Lower lobe of right lung (tissue), 2 donors: Measurements from ENCODE around the gene CXorf49. TPM values are rescaled to one million over a fixed set of nuclear protein-coding genes. Genes with fewer than 3 reads are reported as not detected.
A peak's percentile ranks its signal among the peaks of the same experiment; 100 is the strongest.
"Not testable (repeated sequence)": the region's sequence is repeated elsewhere in the genome, so short reads cannot be mapped to it uniquely, and the experiment has no call there.

Source experiments
- ATAC-seq, 2 donors: fragments of 200-7000 bp; cut with Tn5 transposase; one replicate each; pipeline ENCODE4 v1.9.1; 2020 to 2022; ENCODE audit warnings: mild to moderate bottlenecking in 2 of 2, moderate library complexity in 2 of 2
- DNase-seq: peaks from one replicate; pipeline ENCODE4 v3.0.0-alpha.2; 2020
- H3K27ac ChIP-seq: fragments of 200-600 bp; one replicate; pipeline ENCODE4 v1.8.0; 2022
- H3K27me3 ChIP-seq: fragments of 200-600 bp; one replicate; pipeline ENCODE4 v1.8.0; 2022; ENCODE audit warnings: low read depth
- H3K36me3 ChIP-seq: fragments of 200-600 bp; one replicate; pipeline ENCODE4 v1.8.0; 2022; ENCODE audit warnings: mild to moderate bottlenecking
- H3K4me1 ChIP-seq: fragments of 200-600 bp; one replicate; pipeline ENCODE4 v1.8.0; 2022
- H3K4me3 ChIP-seq: fragments of 200-600 bp; one replicate; pipeline ENCODE4 v1.8.0; 2022; ENCODE audit warnings: mild to moderate bottlenecking
- H3K9me3 ChIP-seq: fragments of 200-600 bp; one replicate; pipeline ENCODE4 v1.8.0; 2022
- intact Hi-C: fragments of 100-400 bp; cut with DNase I; formaldehyde crosslinking; loops from one replicate; pipeline ENCODE4 v1.11.0; 2022
- long read RNA-seq: library from polyadenylated mRNA; unstranded; transcript quantifications from one replicate; pipeline ENCODE4 v2.0.0, GENCODE V29; 2021
- total RNA-seq: library from RNA; stranded (reverse); fragmentation: NEBNext Ultra II Directional; extraction: Animal tissue kit (Norgen Biotek cat#: 25700); gene quantifications from one replicate; pipeline ENCODE4 v1.2.1, GENCODE V29; 2021
- donor health status: DM: no; HTN: yes; CAD: no; lungs with severe emphysema.

Gene CXorf49
- total RNA-seq = not detected
- long read RNA-seq = 0 reads

DNA sequence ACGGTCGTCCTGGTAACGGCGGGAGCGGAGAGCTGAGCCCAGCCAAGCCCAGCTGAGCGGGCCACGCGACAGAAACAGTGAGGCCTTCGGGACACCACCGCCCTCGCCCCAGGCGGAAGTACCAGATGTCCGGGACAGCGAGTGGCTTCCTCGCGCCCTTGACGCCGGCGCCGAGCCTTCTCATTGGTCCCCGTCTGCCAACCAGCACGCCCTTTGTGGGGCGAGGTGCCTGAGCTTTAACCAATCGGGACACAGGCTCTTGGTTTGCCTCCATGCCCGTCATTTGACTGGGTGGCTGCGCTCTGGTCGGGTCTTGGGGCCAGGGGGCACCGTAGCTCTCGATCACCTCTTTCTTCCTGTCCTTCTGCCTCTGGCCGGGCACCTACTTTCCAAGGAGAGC lies at the start of gene CXorf49:
Gene CXorf49 (minus strand): TSS at position 101 of the 400 bp plus-strand sequence. CDS start 134 bp downstream, outside the sequence.
- H3K4me3 ChIP-seq, H3K4me1 ChIP-seq, DNase-seq, H3K9me3 ChIP-seq, H3K36me3 ChIP-seq, ATAC-seq, H3K27ac ChIP-seq, intact Hi-C loops, H3K27me3 ChIP-seq: not testable (repeated sequence)

GRCh38 chrX:71767134-71767533 lies 49.0 kb upstream of the CXorf49 start:
- ATAC-seq, H3K9me3 ChIP-seq, DNase-seq, H3K4me1 ChIP-seq, H3K27me3 ChIP-seq, H3K4me3 ChIP-seq, H3K36me3 ChIP-seq, H3K27ac ChIP-seq, intact Hi-C loops: not testable (repeated sequence)

GRCh38 chrX:71765613-71766012 lies 47.5 kb upstream of the CXorf49 start:
- H3K36me3 ChIP-seq, H3K4me1 ChIP-seq, intact Hi-C loops, H3K4me3 ChIP-seq, ATAC-seq, H3K27ac ChIP-seq, DNase-seq, H3K9me3 ChIP-seq, H3K27me3 ChIP-seq: not testable (repeated sequence)

DNA sequence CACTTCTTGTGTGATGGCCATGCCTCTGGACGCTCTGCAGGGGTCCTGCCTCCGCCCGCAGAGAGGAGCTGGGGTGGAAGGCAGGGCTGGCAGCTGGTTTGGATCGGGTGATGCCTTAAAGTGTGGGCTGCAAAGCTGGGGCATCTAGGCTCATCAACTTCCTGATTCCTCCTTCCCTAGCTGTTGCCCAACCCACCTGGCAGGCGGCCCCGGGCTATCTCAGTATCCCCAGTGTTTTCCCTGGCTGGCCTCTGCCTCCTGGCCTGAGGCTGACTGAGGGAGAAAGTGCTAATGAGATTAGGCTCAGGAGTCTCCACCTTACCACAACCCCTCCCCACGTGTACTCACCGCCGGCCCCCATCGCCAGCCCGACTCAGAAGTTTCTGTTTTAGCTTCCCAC lies 46.7 kb upstream of the CXorf49 start:
- H3K27me3 ChIP-seq, intact Hi-C loops, H3K4me1 ChIP-seq, H3K27ac ChIP-seq, H3K9me3 ChIP-seq, ATAC-seq, H3K36me3 ChIP-seq, H3K4me3 ChIP-seq, DNase-seq: not testable (repeated sequence)

GRCh38 chrX:71763049-71763448 lies 45.0 kb upstream of the CXorf49 start, which contains the start of gene CXorf49B:
Gene CXorf49B, plus strand, starts transcription at chrX:71763349. Its CDS starts 75 bp downstream, at chrX:71763424.
- DNase-seq, H3K4me3 ChIP-seq, H3K9me3 ChIP-seq, H3K4me1 ChIP-seq, intact Hi-C loops, ATAC-seq, H3K27ac ChIP-seq, H3K27me3 ChIP-seq, H3K36me3 ChIP-seq: not testable (repeated sequence)

GRCh38 chrX:71760688-71761281 lies 42.7 kb upstream of the CXorf49 start:
- H3K9me3 ChIP-seq, ATAC-seq, DNase-seq, H3K36me3 ChIP-seq, H3K4me3 ChIP-seq, H3K27ac ChIP-seq, H3K27me3 ChIP-seq, H3K4me1 ChIP-seq, intact Hi-C loops: not testable (repeated sequence)

GRCh38 chrX:71720289-71720886 lies 2.3 kb upstream of the CXorf49 start:
- ATAC-seq, H3K9me3 ChIP-seq, DNase-seq, H3K36me3 ChIP-seq, H3K4me1 ChIP-seq, H3K27ac ChIP-seq, H3K4me3 ChIP-seq, intact Hi-C loops, H3K27me3 ChIP-seq: not testable (repeated sequence)

GRCh38 chrX:71719195-71719594 lies 1.1 kb upstream of the CXorf49 start:
- H3K9me3 ChIP-seq, H3K27ac ChIP-seq, H3K4me3 ChIP-seq, intact Hi-C loops, H3K27me3 ChIP-seq, H3K36me3 ChIP-seq, H3K4me1 ChIP-seq, ATAC-seq: not testable (repeated sequence)
- DNase-seq = peak; percentile 19

GRCh38 chrX:71716323-71716722 lies 1.8 kb downstream of the CXorf49 start:
- DNase-seq, H3K27ac ChIP-seq, H3K4me3 ChIP-seq, H3K27me3 ChIP-seq, intact Hi-C loops, H3K9me3 ChIP-seq, H3K36me3 ChIP-seq, H3K4me1 ChIP-seq, ATAC-seq: not testable (repeated sequence)

- H3K4me3 ChIP-seq, DNase-seq, H3K36me3 ChIP-seq, H3K27me3 ChIP-seq, H3K4me1 ChIP-seq, H3K27ac ChIP-seq, intact Hi-C loops, H3K9me3 ChIP-seq: not testable (repeated sequence)
- peak in 1 of 2 donors; percentile 34 for ATAC-seq
Measured at GRCh38 chrX:71715551-71715950, 2.5 kb downstream of the CXorf49 start.

- H3K9me3 ChIP-seq, DNase-seq, H3K4me1 ChIP-seq, intact Hi-C loops, H3K27ac ChIP-seq, ATAC-seq, H3K36me3 ChIP-seq, H3K4me3 ChIP-seq, H3K27me3 ChIP-seq: not testable (repeated sequence)
Measured at GRCh38 chrX:71714064-71714463, 4.0 kb downstream of the CXorf49 start.

DNA sequence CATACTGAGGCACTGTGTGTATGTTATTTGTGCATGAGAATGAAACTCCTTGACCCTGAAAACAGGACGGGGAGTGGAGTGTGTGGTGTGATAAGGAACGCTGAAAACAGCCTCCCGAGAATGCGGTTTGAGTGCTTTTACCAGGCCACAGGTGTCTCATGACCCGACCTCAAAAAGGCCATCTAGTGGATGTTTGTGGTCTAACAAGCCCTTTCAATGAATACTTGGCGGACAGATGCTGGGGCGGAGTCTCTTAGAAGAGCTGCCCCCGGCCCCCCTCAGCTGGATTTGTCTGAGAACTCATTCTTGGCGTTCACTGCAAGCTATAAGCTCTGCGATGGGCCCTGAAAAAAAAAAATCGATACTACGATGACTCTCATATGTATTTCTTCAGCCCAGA lies 15.2 kb downstream of the CXorf49 start:
- H3K4me1 ChIP-seq, DNase-seq, H3K9me3 ChIP-seq, H3K4me3 ChIP-seq, H3K27me3 ChIP-seq, H3K36me3 ChIP-seq, H3K27ac ChIP-seq, intact Hi-C loops: not testable (repeated sequence)
- peak in 1 of 2 donors; percentile 51 for ATAC-seq

- DNase-seq, H3K27me3 ChIP-seq, H3K27ac ChIP-seq, H3K9me3 ChIP-seq, intact Hi-C loops, H3K4me1 ChIP-seq, H3K4me3 ChIP-seq, H3K36me3 ChIP-seq: not testable (repeated sequence)
- peak; percentile 29 for ATAC-seq
Measured at GRCh38 chrX:71699023-71699344, 19.1 kb downstream of the CXorf49 start.

GRCh38 chrX:71698299-71699022 lies 19.6 kb downstream of the CXorf49 start:
- H3K27ac ChIP-seq, DNase-seq, H3K36me3 ChIP-seq, H3K4me1 ChIP-seq, H3K27me3 ChIP-seq, H3K4me3 ChIP-seq, intact Hi-C loops, H3K9me3 ChIP-seq: not testable (repeated sequence)
- ATAC-seq = peak; percentile 70 to 76
